GM21360 (cell line): ENCODE results near the gene HERC4.
A peak's percentile ranks its signal among the peaks of the same experiment; 100 is the strongest.
"Not testable (repeated sequence)": the region's sequence is repeated elsewhere in the genome, so short reads cannot be mapped to it uniquely, and the experiment has no call there.

Source experiments
- ATAC-seq: cut with Tn5 transposase; IDR thresholded peaks from one replicate; pipeline ENCODE4 v1.9.1; 2021; ENCODE audit warnings: mild to moderate bottlenecking, moderate library complexity; ENCODE audit not compliant: unreplicated experiment

HERC4 gene

DNA sequence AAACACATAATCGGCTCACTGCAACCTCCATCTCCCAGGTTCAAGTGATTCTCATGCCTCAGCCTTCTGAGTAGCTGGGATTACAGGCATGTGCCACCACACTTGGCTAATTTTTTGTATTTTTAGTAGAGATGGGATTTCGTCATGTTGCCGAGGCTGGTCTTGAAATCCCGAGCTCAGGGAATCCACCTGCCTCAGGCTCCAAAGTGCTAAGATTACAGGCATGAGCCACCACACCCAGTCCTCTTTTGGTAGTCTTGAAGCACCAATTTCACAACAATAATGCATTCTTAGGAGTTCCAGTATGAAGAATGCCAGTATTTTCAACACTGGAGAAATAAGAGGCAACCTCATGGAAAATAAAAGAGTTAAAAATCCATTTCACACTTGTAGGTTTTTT, 109.0 kb downstream of the HERC4 start:
- not testable (repeated sequence) for ATAC-seq

DNA sequence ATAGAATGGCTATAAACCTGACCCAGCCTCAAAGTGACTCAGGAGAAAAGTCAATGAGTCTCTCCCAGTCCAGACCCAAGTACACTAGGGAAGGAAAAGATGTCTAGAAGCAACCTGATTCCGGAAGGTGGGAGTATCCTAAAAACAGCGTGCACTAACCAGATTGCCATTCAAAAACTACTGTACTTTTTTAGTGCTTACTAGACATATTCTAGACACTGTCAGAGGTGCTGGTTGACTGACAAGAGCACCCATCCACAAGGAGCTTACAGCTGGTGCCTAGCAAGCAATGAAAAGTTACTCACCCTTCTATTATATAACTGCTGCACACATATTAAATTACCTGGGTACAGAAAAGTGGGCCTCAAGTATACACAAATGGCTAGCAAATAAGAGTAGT, 109.6 kb downstream of the HERC4 start:
- ATAC-seq = no peak

DNA sequence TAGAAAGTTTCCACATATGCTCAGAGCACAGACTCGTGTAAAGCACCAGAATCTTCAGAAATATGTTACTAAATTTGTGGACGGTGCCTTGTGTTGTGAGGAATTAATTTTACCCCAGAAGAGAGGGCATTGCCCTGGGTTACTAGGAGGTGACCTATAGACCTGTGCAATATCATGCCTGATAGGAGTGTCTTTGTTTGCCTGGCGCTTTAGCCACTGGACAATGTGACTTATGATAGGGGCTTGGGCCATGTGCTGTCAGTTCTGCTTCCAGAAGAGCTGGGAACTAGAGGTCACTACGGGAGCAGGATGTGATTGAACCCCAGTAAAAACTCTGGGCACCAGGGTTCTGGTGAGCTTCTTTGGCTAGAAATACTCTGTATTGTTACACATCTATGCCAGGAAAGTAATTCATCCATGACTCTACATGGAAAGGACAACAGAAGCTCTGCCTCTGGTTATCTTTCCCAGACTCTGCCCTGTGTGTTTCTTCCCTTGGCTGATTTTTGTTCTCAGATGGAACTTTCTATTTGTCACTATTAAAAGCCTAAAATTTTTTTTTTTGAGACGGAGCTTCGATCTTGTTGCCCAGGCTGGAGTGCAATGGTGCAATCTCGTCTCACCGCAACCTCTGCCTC, 115.1 kb downstream of the HERC4 start:
- no peak for ATAC-seq

DNA sequence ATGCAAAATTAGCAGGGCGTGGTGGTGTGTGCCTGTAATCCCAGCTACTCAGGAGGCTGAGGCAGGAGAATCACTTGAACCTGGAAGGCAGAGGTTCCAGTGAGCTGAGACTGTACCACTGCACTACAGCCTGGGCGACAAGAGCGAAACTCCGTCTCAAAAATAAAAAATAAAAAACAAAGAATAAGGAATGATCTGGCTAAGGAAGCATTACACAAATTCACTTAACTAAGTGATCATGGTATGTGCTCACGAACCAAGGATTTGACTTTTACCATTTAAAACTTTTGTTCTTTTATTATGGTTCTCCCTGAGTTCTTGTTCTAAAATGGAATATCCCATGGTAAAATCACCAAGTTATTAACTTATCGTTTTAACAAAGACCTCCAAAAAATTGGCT, 119.5 kb downstream of the HERC4 start:
- ATAC-seq = no peak

DNA sequence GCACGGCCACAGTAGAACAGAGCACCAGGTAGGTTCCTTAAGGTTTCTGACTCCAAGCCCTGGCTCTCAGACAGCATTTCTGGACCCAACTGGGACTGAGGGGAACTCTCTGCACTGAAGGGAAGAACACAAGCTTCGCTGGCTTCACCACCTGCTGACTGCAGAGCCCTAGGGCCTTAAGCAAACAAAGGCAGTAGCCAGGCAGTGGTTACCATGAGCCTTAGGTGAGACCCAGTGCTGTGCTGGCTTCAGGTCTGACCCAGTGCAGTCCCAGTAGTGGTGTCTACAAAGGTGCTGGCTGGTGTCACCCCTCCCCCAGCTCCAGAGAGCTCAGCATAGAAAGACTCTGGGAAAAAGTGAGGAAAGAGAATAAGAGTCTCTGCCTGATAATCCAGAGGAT, 131.2 kb downstream of the HERC4 start:
- no peak for ATAC-seq

DNA sequence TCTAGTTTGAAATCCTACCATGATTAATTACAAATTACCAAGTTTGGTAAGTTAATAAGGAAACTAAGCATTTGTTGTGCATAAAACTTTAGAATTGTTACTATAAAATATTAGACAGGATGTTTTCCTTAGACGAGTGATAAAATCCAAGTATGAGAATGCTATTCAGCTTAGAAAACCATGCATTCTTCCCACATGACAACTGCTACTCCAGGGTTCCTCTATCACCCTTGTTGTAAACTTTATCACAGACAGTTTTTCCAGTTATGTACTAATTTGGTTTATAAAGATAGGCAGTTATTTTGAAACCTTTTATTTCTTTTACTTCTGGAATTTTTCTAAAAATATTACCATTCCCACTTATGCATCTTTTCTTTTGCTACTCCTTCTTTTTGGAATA, 138.7 kb downstream of the HERC4 start:
- no peak for ATAC-seq

DNA sequence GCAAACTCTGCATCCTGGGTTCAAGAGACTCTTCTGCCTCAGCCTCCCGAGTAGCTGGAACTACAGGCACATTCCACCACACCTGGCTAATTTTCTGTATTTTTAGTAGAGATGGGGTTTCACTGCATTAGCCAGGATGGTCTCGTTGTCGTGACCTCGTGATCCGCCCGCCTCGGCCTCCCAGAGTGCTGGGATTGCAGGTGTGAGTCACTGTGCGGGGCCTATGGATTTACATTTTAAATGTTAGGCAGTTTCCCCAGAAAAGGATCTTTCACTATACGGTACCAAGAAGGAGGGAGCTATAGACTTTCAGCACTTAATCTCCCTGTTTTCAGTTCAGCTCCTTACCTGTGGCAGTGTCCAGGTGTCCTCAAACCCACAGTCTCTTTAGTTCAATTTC, 139.9 kb downstream of the HERC4 start:
- no peak for ATAC-seq

DNA sequence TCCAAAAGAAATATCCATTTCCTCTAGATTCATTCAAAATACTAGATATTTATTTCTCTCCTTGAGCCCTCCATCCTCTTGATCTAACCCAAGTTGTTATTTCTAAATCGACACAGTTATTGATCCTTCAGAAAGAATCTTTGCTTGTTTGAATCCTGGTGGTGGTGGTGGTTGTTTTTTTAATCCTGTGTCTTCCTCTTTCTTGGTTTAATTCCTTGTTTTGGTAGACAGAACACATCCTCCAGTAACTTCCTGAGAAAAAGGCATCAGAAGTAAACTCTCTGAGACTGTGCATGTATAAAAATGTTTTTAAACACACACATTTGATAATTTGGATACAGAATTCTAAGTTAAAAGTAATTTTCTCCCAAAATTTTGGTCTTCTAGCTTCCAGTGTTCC, 140.7 kb downstream of the HERC4 start:
- no peak for ATAC-seq

DNA sequence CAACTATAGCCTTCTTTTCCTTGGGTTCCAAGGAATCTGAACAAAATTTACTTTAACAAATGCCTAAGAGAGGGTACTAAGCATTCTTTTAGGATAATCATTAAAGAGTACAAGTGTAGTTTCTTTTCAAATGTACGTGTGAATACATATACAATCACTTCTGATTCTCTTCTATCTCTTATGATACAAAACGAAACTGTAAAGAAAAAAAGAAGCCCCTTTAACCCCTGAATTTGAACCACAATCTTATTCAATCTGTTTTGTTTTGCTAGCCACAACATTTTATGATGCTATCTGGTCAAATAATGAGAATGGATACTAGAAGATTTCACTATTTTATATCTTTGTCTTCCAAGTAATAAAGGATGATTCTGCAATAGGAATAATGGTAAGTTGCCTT, 141.9 kb downstream of the HERC4 start:
- no peak for ATAC-seq

DNA sequence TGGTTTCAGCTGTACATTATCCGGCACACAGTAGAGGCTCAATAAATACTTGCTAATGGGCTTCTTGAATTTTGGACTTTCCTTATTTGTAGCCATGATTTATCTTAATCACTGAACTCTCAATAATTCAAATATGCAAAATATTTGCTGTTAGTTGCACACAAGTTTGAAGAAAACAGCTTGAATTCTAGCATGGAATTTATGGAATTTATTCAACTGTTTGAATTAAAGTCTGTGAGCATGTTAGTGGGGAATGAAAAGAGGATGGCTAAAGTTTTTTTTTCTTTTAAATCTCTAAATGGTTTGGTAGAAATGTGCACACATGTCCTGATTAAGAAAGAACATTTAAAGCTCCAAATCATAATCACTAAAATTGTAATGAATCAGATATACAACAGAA, 148.1 kb downstream of the HERC4 start:
- ATAC-seq = no peak

DNA sequence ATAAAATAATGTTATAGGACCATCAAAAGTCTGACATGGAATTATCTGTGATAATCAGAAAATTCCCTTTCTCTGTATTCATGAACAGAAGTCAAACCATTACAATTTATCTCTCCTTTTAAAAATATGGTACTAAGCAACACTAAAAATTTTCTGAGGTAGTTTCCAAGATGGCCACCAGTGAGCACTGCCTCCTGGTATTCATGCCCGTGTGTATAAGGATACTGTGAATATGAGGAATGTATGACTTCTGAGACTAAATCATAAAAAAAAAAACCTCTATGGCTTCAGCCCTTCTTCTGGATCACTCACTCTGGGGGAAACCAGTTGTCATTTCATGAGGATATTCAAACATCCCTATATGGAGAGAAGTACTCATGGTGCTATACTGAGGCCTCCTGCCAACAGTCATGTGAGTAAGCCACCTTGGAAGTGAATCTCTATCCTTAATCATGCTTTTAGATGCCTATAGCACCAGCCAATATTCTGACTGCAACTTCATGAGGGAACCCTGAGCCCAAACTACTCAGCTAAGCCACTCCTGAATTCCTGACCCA, 149.6 kb downstream of the HERC4 start:
- ATAC-seq = no peak

DNA sequence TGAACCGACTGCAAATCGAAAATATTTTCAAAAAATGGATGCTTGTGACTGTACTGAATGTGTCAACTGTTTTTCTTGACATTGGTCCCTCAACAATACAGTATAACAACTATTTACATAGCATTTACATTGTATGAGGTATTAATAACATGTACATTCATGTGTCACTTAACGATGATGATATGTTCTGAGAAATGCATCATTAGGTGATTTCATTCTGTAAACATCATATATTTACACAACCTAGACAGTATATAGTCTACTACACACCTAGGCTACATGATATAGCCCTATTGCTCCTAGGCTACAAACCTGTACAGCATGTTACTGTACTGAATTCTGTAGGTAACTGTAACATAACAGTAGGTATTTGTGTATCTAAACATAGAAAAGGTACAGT, 150.9 kb downstream of the HERC4 start:
- no peak for ATAC-seq

DNA sequence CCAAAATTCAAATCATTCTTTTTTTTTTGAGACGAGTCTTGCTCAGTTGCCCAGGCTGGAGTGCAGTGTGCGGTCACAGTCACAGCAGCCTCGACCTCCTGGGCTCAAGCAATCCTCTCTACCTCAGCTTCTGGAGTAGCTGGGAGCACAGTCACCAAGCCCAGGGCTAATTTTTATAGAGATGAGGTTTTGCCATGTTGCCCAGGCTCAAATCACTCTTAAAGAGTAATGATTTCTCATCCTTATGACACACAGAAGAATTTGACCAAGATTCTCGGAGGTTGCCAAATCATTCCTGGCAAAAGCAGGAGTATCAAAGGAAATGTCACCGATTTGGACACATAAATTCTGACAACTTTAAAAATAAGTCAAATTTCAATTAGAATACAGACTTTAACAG, 151.5 kb downstream of the HERC4 start:
- ATAC-seq = no peak

DNA sequence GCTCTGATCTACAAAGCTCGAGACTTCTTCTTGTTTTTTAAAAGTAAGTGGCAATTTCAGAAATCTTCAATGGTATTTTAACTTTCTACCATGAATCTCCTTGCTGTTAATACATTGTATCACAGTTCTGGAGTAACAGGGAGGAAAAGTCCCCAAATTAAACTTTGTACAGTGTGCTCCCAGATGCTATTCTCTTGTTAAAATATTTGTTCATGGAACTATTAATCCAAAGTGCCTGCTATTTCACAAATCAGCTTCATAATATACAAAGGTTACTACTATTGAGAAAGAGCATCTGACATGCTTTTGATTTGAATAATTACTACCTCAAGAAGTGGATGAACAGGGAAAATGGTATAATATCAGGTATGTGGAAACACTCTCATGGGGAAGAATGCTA, 154.0 kb downstream of the HERC4 start:
- no peak for ATAC-seq

DNA sequence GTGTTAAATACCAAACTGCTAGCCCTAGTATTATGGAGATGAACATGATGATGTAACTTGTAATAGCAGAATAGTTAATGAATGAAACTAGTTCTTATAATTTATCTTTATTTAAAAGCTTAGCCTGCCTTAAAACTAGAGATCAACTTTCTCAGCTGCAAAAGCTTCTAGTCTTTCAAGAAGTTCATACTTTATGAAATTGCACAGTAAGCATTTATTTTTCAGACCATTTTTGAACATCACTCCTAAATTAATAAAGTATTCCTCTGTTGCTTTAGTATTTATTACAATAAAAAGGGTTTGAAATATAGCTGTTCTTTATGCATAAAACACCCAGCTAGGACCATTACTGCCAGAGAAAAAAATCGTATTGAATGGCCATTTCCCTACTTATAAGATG, 157.4 kb downstream of the HERC4 start:
- ATAC-seq = no peak

DNA sequence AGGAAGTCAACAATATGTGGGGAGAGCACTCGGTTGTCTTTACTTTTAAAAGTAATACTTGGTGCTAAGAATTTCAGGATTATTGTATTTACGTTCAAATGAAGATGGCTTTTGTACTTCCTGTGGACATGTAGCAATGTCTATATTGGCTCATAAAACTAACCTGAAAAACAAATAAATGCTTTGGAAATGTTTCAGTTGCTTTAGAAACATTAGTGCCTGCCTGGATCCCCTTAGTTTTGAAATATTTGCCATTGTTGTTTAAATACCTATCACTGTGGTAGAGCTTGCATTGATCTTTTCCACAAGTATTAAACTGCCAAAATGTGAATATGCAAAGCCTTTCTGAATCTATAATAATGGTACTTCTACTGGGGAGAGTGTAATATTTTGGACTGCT, 157.9 kb downstream of the HERC4 start:
- no peak for ATAC-seq

DNA sequence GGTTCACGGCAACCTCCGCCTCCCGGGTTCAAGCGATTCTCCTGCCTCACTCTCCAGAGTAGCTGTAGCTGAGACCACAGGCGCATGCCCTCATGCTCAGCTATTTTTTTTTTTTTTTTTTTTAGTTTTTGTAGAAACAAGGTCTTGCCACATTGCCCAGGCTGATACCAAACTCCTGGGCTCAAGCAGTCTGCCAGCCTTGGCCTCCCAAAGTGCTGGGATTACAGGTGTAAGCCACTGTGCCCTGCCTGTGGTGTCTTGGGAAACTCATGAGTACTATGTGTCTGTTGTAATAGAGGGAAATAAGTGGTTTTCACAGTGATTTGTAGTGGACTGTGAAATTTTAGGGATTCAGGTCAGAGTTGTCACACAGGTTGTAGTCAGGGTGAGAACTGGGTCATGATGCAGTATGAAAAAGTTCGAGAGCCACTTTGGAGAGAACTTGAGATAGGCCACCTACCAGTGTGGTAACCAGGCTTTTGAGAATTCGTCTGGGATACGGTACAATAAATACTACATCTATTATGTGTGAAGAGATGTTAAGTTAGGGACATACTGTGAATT, 160.2 kb downstream of the HERC4 start:
- ATAC-seq = no peak

DNA sequence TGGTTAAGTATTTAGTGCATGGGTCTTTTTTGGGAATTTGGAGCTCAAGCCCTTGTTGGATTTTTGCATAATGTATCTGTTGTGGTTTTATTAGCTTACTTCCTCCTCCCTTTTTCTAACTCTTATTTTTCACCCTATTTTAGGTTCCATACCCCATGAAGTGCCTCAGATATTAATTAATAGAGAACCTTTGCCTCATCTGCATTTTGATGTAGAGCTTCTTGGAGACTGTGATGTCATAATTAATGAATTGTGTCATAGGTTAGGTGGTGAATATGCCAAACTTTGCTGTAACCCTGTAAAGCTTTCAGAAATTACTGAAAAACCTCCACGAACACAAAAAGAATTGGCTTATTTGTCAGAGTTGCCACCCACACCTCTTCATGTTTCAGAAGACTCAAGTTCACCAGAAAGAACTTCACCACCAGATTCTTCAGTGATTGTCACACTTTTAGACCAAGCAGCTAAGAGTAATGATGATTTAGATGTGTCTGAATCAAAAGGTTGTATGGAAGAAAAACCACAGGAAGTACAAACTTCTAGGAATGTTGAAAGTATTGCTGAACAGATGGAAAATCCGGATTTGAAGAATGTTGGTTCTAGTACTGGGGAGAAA, 162.6 kb downstream of the HERC4 start:
- ATAC-seq = no peak

DNA sequence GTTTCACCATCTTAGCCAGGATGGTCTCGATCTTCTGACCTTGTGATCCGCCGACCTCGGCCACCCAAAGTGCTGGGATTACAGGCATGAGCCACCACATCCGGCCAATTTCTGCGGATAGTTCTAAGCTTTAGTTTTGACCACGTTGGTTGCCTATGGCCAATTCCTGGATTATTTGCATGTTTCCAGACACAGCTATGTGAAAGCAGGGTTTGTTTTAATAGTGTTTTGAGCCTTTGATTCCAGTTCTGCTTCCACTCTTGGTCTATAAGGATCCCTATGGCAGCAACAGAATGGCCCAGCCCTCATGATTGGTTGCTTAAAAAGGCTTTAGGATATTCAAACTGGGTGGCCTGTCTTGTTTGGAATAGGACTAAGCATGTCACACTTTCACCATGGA, 171.5 kb downstream of the HERC4 start:
- no peak for ATAC-seq

DNA sequence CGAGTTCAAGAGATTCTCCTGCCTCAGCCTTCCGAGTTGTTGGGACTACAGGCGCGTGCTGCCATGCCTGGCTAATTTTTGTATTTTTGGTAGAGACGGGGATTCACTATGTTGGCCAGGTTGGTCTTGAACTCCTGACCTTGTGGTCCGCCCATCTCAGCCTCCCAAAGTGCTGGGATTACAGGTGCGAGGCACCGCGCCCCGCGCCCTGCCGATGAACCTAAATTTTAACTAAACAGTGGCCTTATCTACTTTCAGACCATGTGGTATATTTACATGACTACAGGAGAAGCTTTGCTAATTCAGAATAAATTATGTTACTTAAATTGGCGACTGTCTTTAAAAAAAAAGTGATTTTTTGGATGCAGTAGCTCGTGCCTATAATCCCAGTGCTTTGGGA, 181.4 kb downstream of the HERC4 start:
- no peak for ATAC-seq

DNA sequence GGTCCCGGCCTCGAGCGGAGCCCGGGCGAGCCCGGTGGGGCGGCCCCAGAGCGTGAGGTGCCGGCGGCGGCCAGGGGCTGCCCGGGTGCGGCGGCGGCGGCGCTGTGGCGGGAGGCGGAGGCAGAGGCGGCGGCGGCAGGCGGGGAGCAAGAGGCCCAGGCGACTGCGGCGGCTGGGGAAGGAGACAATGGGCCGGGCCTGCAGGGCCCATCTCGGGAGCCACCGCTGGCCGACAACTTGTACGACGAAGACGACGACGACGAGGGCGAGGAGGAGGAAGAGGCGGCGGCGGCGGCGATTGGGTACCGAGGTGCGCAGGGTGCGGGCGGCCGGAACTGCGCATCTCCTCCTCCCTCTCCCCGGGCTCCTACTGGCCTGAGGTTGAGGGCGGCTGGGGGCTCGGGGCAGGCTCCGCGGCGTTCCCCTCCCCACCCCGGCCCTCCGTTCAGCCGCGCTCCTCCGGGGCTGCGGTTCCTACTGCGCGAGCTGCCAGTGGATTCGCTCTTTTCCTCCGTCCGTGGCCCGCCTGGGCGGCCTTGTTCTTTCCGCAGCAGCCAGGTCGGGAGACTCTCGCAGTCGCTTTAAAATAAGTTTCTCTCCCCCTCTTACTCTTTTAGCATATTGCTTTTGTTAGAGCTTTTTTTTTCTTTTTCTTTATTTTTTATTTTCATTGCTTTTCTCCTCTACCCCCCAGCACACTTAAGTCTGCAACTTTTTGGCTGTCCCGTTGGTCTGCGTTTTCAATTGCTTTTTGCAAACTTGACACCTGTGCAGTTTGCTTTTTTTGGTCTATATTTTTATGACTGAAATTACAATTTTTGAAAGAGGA, 190.0 kb downstream of the HERC4 start:
- ATAC-seq = peak; percentile 53
